NB4 (cell line): ENCODE measurements around the gene TMEM50B.

Experiments
- CTCF ChIP-seq: IDR thresholded peaks from one replicate; pipeline ENCODE4 v1.5.1; 2012; ENCODE audit warnings: low read depth, low read length
- MYC ChIP-seq: IDR thresholded peaks from 2 replicates; pipeline ENCODE4 v1.6.1; 2011; ENCODE audit warnings: low read depth, low read length
- POLR2A ChIP-seq: IDR thresholded peaks from 2 replicates; pipeline ENCODE4 v1.6.1; 2011; ENCODE audit warnings: mild to moderate bottlenecking; ENCODE audit not compliant: insufficient read length; ENCODE audit errors: extremely low read depth
- TF ChIP-seq, protein P1 (sequence below): IDR thresholded peaks from 2 replicates; pipeline ENCODE4 v1.6.1; 2011; ENCODE audit warnings: low read depth, low read length

- TF ChIP-seq, protein P1, sequence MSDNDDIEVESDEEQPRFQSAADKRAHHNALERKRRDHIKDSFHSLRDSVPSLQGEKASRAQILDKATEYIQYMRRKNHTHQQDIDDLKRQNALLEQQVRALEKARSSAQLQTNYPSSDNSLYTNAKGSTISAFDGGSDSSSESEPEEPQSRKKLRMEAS, result no peak
- no peak for TF ChIP-seq POLR2A
- TF ChIP-seq CTCF, result no peak
- TF ChIP-seq MYC, result no peak
Measured at GRCh38 chr21:33495743-33496142, 16.0 kb upstream of the TMEM50B start.
